NCI-H187 (cell line): ENCODE data around the gene ACVRL1.

ENCODE experiments used
- DNase-seq, 2 experiments: peaks; one replicate each; lab custom pipeline; 2025; lab: John Stamatoyannopoulos, UW

Gene ACVRL1

GRCh38 chr12:51942501-51943000 is 35.2 kb downstream of the ACVRL1 start:
- DNase-seq, result no peak

GRCh38 chr12:51943346-51943745 is 36.0 kb downstream of the ACVRL1 start:
- DNase-seq, result no peak

GRCh38 chr12:51944608-51945233 is 37.4 kb downstream of the ACVRL1 start:
- no peak for DNase-seq

GRCh38 chr12:51947246-51947996 is 40.1 kb downstream of the ACVRL1 start:
- DNase-seq, result no peak

DNA sequence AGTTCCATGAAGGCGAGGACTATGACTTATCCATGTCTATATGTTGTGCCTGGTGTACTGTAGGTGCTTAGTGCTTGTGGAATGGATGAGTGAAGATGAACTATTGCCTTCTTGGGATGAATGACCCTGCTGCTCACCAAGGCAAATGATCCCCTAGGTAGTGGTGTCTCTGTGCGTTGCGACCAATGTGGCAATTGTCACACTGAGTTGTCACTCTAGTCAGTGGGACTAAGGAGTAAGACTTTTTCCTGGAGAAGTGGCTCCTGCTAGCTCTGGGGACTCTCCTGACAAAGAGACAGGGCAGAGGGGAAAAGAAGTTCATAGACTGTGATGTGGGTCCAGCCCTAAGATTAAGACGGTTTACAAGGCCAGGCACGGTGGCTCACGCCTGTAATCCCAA is 40.8 kb downstream of the ACVRL1 start:
- no peak for DNase-seq

GRCh38 chr12:51949342-51950030 is 42.2 kb downstream of the ACVRL1 start:
- no peak for DNase-seq

- DNase-seq, result no peak
Observed at GRCh38 chr12:51950682-51951198, 43.4 kb downstream of the ACVRL1 start.

DNA sequence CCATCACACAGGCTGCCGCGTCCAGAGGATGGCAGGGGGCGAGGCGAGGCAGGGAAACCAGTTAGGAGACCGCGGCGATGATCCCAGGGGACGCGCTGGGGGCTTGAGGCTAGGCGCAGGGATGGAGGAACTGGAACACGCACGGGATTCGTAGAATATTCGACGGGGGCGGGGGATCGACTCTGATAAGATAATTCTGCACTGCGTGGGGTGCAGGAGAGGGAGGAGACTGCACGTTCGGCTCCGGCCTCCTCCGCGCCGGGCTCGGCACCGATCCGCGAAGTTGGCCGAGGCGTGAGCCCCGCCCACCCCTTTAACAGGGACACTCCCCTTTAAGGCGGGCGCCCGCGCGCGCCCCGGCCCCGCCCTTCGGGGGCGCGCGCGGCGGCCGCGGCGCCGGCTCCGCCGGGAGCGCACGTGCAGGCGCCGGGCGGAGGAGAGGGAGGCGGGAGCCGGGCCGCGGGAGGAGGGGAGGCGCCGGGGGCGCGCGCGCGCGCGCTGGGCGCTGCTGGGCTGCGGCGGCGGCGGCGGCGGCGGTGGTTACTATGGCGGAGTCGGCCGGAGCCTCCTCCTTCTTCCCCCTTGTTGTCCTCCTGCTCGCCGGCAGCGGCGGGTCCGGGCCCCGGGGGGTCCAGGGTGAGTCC is 44.0 kb downstream of the ACVRL1 start, which contains the start of gene ACVR1B:
Gene ACVR1B, plus strand, starts transcription at position 501 of the 644 bp plus-strand sequence. Its CDS starts 45 bp downstream, at position 546.
- DNase-seq, result peak; percentile 75 to 93

DNA sequence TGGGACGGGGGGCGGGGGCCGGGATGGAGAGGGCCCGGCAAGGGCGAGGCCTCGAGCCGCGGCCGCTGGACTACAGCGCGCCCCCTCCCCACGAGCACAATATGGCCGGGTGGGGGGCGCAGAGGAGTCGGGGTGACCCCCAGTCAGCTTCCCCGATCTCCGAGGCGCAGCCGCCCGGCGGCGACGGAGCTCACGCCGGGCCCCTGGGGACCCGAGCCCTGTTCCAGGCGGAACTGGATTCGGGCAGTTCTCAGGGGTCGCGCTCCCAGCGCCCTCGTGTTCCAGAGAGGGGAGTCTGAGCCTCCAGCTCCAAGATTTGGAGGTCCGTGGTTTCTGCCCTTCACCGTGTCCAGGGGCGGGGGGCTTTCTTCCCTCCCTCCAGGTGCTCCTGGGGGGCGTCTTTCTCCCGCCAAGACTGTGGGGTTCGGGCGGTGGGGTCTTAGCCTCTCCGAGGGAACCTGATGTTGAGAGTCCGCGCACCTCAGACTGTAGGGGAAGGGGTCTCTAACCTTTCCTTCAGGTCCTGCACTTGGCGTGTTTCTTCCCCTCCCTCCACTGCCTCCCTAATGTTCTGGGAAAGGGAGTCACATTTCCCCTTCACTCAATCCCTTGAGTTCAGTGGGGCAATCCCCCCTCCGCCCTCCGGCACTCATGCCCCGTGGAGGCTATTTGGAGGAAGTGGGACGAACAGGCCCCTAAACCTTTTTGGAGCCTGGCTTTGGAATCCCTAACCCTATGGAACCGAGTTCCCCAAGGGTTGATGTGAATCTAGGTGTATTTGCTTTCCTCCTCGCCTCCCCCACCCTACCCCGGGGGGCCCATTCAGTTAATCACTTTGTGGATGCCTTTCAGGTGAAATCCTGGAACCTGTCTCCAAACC is 44.8 kb downstream of the ACVRL1 start:
- DNase-seq, result no peak

DNA sequence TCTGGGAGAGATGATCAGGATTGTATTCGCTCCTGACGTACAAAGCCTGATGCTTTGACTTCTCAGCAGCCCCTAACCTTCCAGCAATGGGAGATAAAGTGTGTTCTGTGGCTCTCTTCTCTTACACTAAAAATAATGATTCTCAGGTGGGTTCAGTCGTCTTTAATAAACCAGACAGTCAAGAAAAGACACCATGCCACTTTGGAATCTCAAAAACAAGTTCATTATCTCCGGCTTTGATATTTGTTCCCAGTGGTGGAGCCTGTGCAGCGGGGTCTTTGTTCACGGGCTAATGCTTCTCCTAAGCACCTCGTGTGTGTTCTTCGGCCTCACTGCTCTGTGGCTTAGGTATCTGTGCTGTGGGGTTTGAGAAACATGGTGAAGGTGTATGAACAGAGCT is 45.8 kb downstream of the ACVRL1 start:
- no peak for DNase-seq

DNA sequence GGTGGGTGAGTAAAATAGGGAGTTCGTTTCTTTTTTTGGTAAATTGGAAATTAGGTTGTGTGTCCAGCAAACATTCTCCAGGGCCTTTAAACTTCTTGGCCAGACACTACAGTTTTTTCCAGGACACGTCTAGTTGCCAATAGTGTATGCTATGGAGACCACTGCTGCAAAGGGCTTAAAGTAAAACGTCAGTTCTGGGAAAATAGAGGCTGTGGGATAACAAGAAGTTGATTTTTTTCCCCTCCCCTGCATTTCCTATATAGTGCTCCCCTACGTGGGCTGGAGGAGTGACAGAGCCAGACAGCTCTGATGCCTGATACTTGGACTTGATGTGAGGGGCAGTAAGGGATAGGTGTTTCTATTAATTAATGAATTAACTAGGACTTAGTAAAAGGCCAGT is 46.6 kb downstream of the ACVRL1 start:
- DNase-seq, result no peak

- DNase-seq, result no peak
Observed at GRCh38 chr12:51954561-51955361, 47.5 kb downstream of the ACVRL1 start.

DNA sequence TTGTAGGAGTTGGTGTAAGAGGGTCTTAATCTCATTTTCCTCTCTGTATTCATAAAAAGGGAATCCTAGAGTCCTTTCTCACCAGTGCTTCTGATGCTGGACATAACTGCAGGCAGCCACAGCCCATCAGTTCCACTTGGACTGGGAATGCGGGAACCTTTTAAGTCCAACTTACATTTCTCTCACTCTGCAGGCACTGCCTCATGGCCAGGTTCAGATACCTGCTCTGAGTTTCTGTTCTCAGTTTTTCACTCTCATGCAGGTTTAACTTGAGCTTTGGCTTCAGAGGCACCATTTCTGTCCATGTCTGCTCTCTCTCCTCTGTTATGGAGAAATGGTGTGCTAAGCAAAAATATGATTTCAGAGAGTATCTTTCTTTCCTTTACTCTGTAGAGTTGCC is 48.4 kb downstream of the ACVRL1 start:
- no peak for DNase-seq

- DNase-seq, result no peak
Observed at GRCh38 chr12:51958542-51958941, 51.2 kb downstream of the ACVRL1 start.

- no peak for DNase-seq
Observed at GRCh38 chr12:51959211-51959610, 51.9 kb downstream of the ACVRL1 start.

DNA sequence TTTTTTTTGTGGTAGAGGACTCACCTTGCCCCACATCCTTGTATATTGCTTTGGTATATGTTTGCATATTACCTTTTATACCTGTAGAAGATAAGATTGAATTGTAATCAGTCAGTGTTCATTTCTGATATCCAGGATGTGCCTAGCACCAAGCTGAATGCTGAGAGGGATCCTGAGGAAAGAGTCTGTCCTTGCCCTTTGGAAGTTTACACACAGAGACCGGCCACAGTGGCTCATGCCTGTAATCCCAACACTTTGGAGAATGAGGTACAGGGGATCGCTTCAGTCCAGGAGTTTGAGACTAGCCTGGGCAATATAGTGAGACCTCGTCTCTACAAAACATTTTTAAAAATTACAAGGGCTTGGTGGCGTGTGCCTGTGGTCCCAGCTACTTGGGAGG is 52.6 kb downstream of the ACVRL1 start:
- DNase-seq, result no peak

- DNase-seq, result no peak
Observed at GRCh38 chr12:51960488-51960887, 53.2 kb downstream of the ACVRL1 start.

GRCh38 chr12:51960890-51961289 is 53.6 kb downstream of the ACVRL1 start:
- DNase-seq, result no peak

- DNase-seq, result no peak
Observed at GRCh38 chr12:51961834-51962233, 54.5 kb downstream of the ACVRL1 start.

DNA sequence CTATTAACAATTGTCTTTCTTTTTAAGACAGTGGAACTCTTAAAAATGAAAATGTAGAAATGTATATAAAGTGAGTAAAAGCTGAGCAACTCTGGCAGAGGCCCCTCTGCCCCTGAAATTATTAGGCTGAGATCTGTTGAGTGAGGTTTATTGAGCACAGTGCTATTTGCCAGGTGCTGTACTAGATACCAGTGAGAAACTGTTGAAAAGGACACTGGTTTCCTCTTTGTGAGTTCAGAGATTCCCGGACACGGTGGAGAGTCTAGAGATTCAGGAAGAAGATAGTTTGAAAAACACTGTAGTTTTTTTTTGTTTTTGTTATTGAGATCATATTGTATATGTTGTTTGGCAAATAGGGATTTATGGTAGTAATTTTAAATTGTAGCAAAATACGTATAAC is 55.4 kb downstream of the ACVRL1 start:
- DNase-seq, result no peak
